Thyroid gland (tissue), 4 donors: ENCODE results near the gene SERPINB6. TPM values are rescaled to one million over a fixed set of nuclear protein-coding genes. Genes with fewer than 3 reads are reported as not detected.

ENCODE experiments used
- DNase-seq, 2 donors: peaks; one replicate each; pipeline ENCODE4 v3.0.0-alpha.2; 2019
- H3K27ac ChIP-seq, 3 donors: fragments of 200-600 bp; sonication (generic); 1 replicate in 2 of 3; 2 replicates in 1 of 3; pipeline ENCODE4 v1.5.1; 2016 to 2019; ENCODE audit warnings: mild to moderate bottlenecking in 1 of 3, moderate library complexity in 1 of 3
- H3K27me3 ChIP-seq: fragments of 200-600 bp; sonication (generic); one replicate; pipeline ENCODE4 v1.5.1; 2019
- H3K36me3 ChIP-seq, 2 donors: fragments of 200-600 bp; sonication (generic); one replicate each; pipeline ENCODE4 v1.5.1; 2016 to 2019
- H3K4me1 ChIP-seq, 2 donors: fragments of 200-600 bp; sonication (generic); one replicate each; pipeline ENCODE4 v1.5.1; 2017 to 2019
- H3K4me3 ChIP-seq, 3 donors: fragments of 200-600 bp; sonication (generic); replicated peaks in 1 of 3; 1 replicate in 2 of 3; 2 replicates in 1 of 3; pipeline ENCODE4 v1.5.1; 2016; ENCODE audit warnings: mild to moderate bottlenecking in 1 of 3
- H3K9me3 ChIP-seq: fragments of 200-600 bp; sonication (generic); one replicate; pipeline ENCODE4 v1.5.1; 2017
- POLR2A ChIP-seq, 2 donors: fragments of 450-650 bp; IDR thresholded peaks; one replicate each; pipeline ENCODE4 v1.6.1; 2017; ENCODE audit warnings: antibody characterized with exemption in 2 of 2, mild to moderate bottlenecking in 2 of 2, moderate library complexity in 1 of 2
- WGBS, 2 donors: methylation state at CpG; one replicate each; pipeline ENCODE4 v1.1.5; 2017; 5-methylcytosine and 5-hydroxymethylcytosine counted together
- intact Hi-C: fragments of 100-400 bp; cut with DNase I; formaldehyde crosslinking; loops from one replicate; pipeline ENCODE4 v1.15.1; 2023
- total RNA-seq, 4 donors: library from RNA; depleted of rRNA; stranded (reverse); fragments of >200 nt; gene quantifications; one replicate each; pipeline ENCODE4 v1.2.3, GENCODE V29; 2016
- TF ChIP-seq, protein P1 (sequence below), 6 experiments: fragments of 200-600 bp in 3 of 6; fragments of 450-650 bp in 3 of 6; sonication (generic) in 3 of 6; IDR thresholded peaks; one replicate each; pipeline ENCODE4 v1.5.1; 2016 to 2019; ENCODE audit warnings: antibody characterized with exemption in 6 of 6, mild to moderate bottlenecking in 2 of 6, inconsistent platforms in 1 of 6, moderate library complexity in 1 of 6

Gene SERPINB6
- total RNA-seq, 4 donors from 2014 or later = 151 to 210 (median 171) TPM

DNA sequence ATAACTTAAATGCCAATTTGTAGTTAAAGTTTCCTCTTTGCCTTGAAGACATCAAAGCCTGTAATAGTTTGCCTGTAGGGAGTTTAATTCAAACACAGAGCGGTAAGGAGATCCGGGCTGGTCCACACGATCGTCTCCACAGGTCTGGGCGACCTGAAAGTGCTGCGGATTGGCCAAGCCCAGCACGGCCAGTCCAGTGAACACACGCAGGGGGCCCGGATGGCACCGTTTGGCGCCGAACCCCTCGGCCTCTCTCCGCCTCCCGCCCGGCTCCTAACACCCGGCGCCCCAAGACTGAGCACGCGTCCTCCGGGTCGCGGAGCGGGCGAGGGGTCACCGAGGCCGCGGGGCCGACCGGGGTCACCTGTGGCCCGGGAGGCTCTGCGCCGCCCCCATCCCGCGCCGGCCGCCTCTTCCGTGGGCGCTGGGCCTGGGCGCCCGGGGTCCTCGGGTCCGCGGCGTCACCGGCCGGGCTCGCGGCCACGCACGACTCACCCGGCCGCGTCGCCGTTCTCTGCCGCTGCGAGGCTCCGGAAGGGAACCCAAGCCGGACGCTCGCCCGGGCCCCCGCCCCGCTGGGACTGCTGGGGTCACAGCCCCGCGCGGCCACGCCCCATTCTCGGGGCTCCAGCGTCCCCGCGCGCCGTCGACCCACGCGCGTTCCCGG is 481 bp downstream of the SERPINB6 start:
- H3K36me3 ChIP-seq = no peaks in the 10 kb centered on the region
- peak overlapping the region; percentile 90 to 98 (median 98) for H3K27ac ChIP-seq
- TF ChIP-seq, protein P1, sequence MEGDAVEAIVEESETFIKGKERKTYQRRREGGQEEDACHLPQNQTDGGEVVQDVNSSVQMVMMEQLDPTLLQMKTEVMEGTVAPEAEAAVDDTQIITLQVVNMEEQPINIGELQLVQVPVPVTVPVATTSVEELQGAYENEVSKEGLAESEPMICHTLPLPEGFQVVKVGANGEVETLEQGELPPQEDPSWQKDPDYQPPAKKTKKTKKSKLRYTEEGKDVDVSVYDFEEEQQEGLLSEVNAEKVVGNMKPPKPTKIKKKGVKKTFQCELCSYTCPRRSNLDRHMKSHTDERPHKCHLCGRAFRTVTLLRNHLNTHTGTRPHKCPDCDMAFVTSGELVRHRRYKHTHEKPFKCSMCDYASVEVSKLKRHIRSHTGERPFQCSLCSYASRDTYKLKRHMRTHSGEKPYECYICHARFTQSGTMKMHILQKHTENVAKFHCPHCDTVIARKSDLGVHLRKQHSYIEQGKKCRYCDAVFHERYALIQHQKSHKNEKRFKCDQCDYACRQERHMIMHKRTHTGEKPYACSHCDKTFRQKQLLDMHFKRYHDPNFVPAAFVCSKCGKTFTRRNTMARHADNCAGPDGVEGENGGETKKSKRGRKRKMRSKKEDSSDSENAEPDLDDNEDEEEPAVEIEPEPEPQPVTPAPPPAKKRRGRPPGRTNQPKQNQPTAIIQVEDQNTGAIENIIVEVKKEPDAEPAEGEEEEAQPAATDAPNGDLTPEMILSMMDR (IDR thresholded peaks at IDR 0.05) = no peak
- TF ChIP-seq POLR2A (IDR thresholded peaks at IDR 0.05) = peak in 1 of 2 donors; percentile 68
- H3K4me3 ChIP-seq = peak overlapping the region; percentile 37 to 75 (median 60)
- H3K27me3 ChIP-seq = no peaks in the 10 kb centered on the region
- peak; percentile 82 to 83 for DNase-seq
- H3K4me1 ChIP-seq = peaks cover 6 to 12% of the 10 kb centered on the region in 2 donors
- no peaks in the 10 kb centered on the region for H3K9me3 ChIP-seq
- intact Hi-C loops = no loop called here
- 0% methylated on average over 14 to 43 of the region's 80 CpGs for WGBS, 2 donors

DNA sequence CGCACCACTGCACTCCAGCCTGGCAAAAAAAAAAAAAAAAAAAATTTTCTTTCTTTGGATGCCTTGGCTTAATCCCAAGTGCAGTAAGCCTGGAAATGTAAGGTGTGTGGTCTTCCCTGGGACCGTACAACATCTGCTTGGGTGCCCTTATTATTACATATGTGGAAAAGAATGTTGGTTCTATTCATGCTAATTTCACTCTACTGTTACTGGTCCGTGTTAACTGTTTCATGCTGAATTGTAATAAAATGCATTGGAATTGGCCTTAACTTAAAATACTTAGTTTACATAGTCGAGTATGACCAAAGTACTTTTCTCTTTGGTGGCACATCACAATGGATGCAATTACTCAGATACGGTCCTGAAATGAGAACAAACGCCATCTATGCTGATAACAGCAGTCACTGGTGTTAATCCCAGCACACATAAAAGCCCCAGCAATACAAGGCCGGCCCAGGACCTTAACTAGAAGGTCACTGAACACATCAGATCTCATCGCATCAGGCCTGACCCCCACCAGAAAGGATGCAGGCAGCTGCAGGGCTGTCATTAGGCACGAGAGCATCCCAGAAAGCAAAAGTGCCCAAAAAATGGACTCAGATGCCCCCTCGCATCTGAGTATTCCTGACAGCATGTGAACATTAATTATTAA is 1.2 kb downstream of the SERPINB6 start:
- H3K36me3 ChIP-seq = no peaks in the 10 kb centered on the region
- peaks cover 6 to 12% of the 10 kb centered on the region in 2 donors for H3K4me1 ChIP-seq
- intact Hi-C loops = no loop called here
- no peak for DNase-seq
- WGBS, 2 donors = 38 to 42% methylated on average over 10 of the region's 10 CpGs
- TF ChIP-seq POLR2A (IDR thresholded peaks at IDR 0.05) = no peak
- TF ChIP-seq, protein P1 (IDR thresholded peaks at IDR 0.05) = no peak
- no peaks in the 10 kb centered on the region for H3K27me3 ChIP-seq
- H3K9me3 ChIP-seq = no peaks in the 10 kb centered on the region
- peak overlapping the region in 1 of 3 donors; percentile 75 for H3K4me3 ChIP-seq
- H3K27ac ChIP-seq = peak overlapping the region; percentile 90 to 98 (median 98)

DNA sequence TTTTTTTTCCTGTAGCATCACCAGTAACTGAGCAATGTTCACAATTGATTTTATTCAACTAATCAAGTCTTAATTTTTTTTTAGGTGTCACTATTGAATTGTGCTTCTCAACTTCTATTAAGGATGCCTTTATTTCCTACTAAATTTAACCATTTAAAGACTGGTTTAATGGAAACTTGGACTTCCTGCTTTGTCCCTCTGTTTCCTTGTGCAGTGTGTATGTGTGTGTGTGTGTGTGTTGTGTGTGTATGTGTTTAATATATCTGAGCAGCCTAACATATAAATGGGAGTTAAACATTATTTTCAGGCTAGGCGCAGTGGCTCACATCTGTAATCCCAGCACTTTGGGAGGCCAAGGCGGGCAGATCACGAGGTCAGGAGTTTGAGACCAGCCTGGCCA is 1.8 kb downstream of the SERPINB6 start:
- TF ChIP-seq POLR2A (IDR thresholded peaks at IDR 0.05) = no peak
- TF ChIP-seq, protein P1 (IDR thresholded peaks at IDR 0.05) = no peak
- H3K4me1 ChIP-seq = peaks cover 6 to 12% of the 10 kb centered on the region in 2 donors
- WGBS, 2 donors = 58 to 74% methylated on average over 3 of the region's 3 CpGs

DNA sequence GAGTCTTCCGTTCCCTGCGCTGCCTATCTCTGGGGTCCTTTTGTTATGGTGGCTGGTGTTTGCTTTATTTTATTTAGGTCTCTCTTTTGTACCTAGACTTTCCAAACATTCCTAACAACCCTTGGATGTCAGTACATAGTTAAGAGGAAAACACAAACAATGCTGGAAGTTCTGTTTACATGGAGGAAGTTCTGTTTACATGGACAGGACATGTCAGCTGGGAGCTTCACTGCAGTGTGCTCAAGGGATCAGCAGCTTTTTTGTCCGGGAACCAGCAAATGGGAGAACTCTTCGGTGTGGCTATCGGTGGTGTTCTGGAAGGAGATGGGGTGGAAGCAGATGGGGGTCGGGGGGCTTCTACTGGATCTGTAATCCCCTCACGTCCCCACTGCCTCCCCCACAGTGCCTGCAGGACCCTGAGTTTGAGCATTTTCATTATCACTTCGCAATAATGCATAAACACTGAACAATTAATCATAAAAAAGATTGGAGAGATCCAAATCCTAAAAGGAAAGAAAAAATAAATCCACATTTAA is 2.7 kb downstream of the SERPINB6 start:
- TF ChIP-seq, protein P1 (IDR thresholded peaks at IDR 0.05) = no peak
- no peak for TF ChIP-seq POLR2A (IDR thresholded peaks at IDR 0.05)
- Histone ChIP-seq H3K4me1 (peaks cover 6 to 12% of the 10 kb centered on the region in 2 donors), H3K9me3 (no peaks in the 10 kb centered on the region), H3K27me3 (no peaks in the 10 kb centered on the region), H3K4me3 (no peak overlapping the region), H3K36me3 (no peaks in the 10 kb centered on the region), H3K27ac (peak overlapping the region in 2 of 3 donors; percentile 14 to 57)
- 64 to 67% methylated on average over 8 of the region's 8 CpGs for WGBS, 2 donors
- intact Hi-C loops = no loop called here
- no peak for DNase-seq

More for the DNA sequence above, 1.8 kb downstream of the SERPINB6 start:
- Histone ChIP-seq H3K36me3 (no peaks in the 10 kb centered on the region), H3K27ac (no peak overlapping the region), H3K4me3 (no peak overlapping the region), H3K27me3 (no peaks in the 10 kb centered on the region), H3K9me3 (no peaks in the 10 kb centered on the region)
- intact Hi-C loops = no loop called here
- DNase-seq = no peak

DNA sequence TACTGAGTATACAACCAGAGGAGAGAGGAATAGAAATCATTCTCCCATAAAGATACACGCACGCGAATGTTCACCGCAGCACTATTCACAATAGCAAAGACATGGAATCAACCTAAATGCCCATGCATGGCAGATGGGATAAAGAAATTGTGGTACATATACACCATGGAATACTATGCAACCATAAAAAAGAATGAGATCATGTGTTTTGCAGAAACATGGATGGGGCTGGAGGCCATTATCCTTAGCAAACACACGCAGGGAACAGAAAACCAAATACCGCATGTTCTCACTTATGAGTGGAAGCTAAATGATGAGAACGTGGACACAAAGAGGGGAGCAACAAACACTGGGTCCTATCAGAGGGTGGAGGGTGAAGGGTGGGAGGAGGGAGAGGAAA is 3.4 kb downstream of the SERPINB6 start:
- Histone ChIP-seq H3K4me3 (no peak overlapping the region), H3K36me3 (no peaks in the 10 kb centered on the region), H3K27ac (no peak overlapping the region), H3K27me3 (no peaks in the 10 kb centered on the region), H3K4me1 (peaks cover 6 to 15% of the 10 kb centered on the region in 2 donors), H3K9me3 (no peaks in the 10 kb centered on the region)
- intact Hi-C loops = no loop called here
- TF ChIP-seq, protein P1 (IDR thresholded peaks at IDR 0.05) = no peak
- no peak for TF ChIP-seq POLR2A (IDR thresholded peaks at IDR 0.05)
- no peak for DNase-seq
- WGBS, 2 donors = 98% methylated on average over 7 of the region's 7 CpGs
